Right lobe of liver (tissue), 4 donors: Measurements from ENCODE around the gene KLF18.
"Not testable (repeated sequence)": the region's sequence is repeated elsewhere in the genome, so short reads cannot be mapped to it uniquely, and the experiment has no call there.

Experiments
- CTCF ChIP-seq, 4 donors: fragments of 200-600 bp in 3 of 4; fragments of 450-650 bp in 1 of 4; IDR thresholded peaks; one replicate each; pipeline versions ENCODE4 v1.5.1 to v1.8.0; 2016 to 2022; ENCODE audit warnings: antibody characterized with exemption in 4 of 4, mild to moderate bottlenecking in 2 of 4
- POLR2A ChIP-seq: fragments of 450-650 bp; IDR thresholded peaks from one replicate; pipeline ENCODE4 v1.6.1; 2017; ENCODE audit warnings: antibody characterized with exemption, mild to moderate bottlenecking
- donor health status: DM: no; HTN: no; CAD: no.
- donor health status: DM: no; HTN: no; CAD: no.
- donor health status: DM: no; HTN: yes; CAD: no.

DNA sequence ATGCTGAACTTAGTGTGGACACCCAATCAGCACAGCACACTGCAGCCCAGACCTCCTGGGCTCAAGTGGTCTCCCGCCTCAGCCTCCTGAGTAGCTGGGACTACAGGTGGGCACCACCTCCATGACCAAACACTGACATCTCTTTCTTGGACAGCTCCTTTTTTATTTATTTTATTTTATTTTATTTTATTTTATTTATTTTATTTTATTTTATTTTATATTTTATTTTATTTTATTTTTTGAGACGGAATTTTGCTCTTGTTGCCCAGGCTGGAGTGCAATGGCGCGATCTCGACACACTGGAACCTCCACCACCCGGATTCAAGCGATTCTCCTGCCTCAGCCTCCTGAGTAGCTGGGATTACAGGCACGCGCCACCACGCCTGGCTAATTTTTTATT is 24.2 kb downstream of the KLF18 start:
- TF ChIP-seq CTCF (IDR thresholded peaks at IDR 0.05); POLR2A: not testable (repeated sequence)
